Omental fat pad (tissue), 4 donors: Measurements from ENCODE around the gene XPC. TPM values are rescaled to one million over a fixed set of nuclear protein-coding genes. Genes with fewer than 3 reads are reported as not detected.
"Not testable (repeated sequence)": the region's sequence is repeated elsewhere in the genome, so short reads cannot be mapped to it uniquely, and the experiment has no call there.

Source experiments
- ATAC-seq: fragments of 150-250 bp; one replicate; pipeline ENCODE4 v1.9.1; 2016; ENCODE audit warnings: mild to moderate bottlenecking, moderate library complexity; ENCODE audit not compliant: low FRiP score
- DNase-seq: peaks from one replicate; pipeline ENCODE4 v3.0.0-alpha.2; 2019; ENCODE audit warnings: low spot score
- CTCF ChIP-seq, 3 donors: fragments of 450-650 bp; IDR thresholded peaks; one replicate each; pipeline ENCODE4 v1.5.1; 2016 to 2017; ENCODE audit warnings: antibody characterized with exemption in 3 of 3, mild to moderate bottlenecking in 3 of 3, moderate library complexity in 2 of 3
- total RNA-seq, 4 donors: library from RNA; depleted of rRNA; stranded (reverse); fragments of >200 nt; gene quantifications; one replicate each; pipeline ENCODE4 v1.1.0, GENCODE V29; 2016

The XPC gene
- total RNA-seq, 4 donors from 2014 or later: 26.5 to 47.8 (median 33.8) TPM

GRCh38 chr3:14118400-14119381 is 59.7 kb downstream of the XPC start:
- peak; percentile 70 for ATAC-seq
- no peak for TF ChIP-seq CTCF (IDR thresholded peaks at IDR 0.05)
- no peak for DNase-seq

- DNase-seq: no peak
- no peak for ATAC-seq
- no peak for TF ChIP-seq CTCF (IDR thresholded peaks at IDR 0.05)
Measured at GRCh38 chr3:14117468-14118399, 60.7 kb downstream of the XPC start.

DNA sequence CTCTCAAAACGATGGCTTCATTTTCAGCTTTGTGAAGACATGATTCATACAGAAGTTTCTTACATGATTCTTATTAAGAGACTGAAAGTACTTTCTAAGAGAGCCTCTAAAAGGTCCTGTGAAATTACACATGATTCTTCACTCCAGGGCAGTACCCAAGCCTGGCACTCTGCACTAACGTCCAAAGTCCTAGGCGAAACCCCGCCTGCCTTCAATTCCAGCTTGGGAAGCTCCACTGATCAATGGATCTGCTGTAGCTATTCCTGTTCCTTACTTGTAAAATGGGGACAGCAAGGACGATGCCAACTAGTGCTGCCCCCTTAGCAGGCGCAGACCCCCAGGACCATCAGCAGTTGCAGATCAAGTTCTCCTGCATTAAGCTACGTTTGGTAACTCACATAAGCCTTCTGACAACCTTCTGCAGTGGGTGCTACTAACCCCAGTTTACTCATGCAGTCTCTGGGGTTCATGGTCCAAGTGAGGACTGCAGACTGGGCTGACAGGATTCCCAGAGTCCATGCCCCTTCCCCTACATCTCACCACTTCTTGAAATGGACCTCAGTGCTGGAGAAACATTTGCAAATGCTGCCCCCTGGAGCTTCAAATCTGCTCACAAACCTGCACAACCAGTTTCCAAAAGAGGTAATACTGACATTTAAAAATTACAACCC is 64.3 kb downstream of the XPC start:
- ATAC-seq (no peak), DNase-seq (no peak)
- no peak for TF ChIP-seq CTCF (IDR thresholded peaks at IDR 0.05)

DNA sequence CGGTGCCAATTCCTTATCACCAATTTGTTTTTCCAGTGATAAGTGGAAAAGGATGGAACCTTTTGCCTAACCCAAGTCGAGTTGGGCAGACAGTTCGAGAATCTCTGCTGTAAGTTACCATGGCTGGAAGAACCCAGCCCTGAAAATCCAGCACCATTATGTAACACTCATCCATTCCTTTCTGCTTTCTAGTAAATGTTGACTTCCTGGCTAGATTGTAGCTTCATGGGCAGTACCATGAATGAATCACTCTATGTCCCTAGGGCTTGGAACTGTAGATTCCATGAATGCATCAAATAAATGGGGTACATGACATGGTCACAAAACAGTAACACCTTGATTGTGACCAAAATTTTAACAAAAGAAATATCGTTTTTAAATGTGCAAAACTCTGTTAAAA is 67.7 kb downstream of the XPC start:
- ATAC-seq (no peak), DNase-seq (no peak)
- TF ChIP-seq CTCF (IDR thresholded peaks at IDR 0.05): no peak

- ATAC-seq, DNase-seq: not testable (repeated sequence)
Measured at GRCh38 chr3:14109821-14110220, 68.6 kb downstream of the XPC start.

DNA sequence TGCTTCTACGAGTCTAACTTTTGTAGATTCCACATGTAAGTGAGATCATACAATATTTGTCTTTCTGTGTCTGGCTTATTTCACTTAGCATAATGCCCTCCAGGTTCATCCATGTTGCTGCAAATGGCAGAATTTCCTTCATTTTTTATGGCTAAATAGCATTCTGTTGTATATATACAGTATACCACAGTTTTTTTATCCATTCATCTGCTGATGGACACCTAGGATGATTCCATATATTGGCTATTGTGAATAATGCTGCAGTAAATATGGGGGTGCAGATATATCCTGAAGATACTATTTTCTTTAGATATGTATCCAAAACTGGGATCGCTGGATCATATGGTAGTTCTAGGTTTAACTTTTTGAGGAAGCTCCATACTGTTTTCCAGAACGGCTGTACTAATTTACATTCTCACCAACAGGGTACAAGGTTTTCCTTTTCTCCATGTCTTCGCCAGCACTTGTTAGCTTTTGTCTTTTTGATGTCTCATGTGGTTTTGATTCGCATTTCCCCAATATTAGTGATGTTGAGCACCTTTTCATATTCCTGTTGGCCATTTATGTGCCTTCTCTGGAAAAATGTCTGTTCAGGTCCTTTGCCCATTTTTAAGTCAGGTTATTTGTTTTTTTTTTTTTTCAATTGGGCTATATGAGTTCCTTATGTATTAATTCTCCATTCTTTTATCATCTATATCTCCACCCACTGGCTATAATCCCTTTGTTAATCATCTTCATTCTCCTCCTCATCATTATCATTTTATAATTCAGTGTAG is 80.6 kb downstream of the XPC start:
- DNase-seq (no peak), ATAC-seq (no peak)
- TF ChIP-seq CTCF (IDR thresholded peaks at IDR 0.05): no peak
